ENCODE results near the gene PRKCQ. TPM values are rescaled to one million over a fixed set of nuclear protein-coding genes. Genes with fewer than 3 reads are reported as not detected.
"Not testable (repeated sequence)": the region's sequence is repeated elsewhere in the genome, so short reads cannot be mapped to it uniquely, and the experiment has no call there.

Gene PRKCQ
- total RNA-seq, 4 donors from 2014 or later = 0.21 to 0.30 TPM; not detected in 2

GRCh38 chr10:6589287-6590094 is 9.4 kb upstream of the PRKCQ start:
- H3K4me3 ChIP-seq = no peak overlapping the region
- H3K4me1 ChIP-seq = peaks cover 0 to 3% (median 0%) of the 10 kb centered on the region in 4 donors
- no peak for DNase-seq (ENCODE audit: low spot score in 2 of 2)
- no peaks in the 10 kb centered on the region for H3K27me3 ChIP-seq
- H3K36me3 ChIP-seq = no peaks in the 10 kb centered on the region
- TF ChIP-seq EP300 (IDR thresholded peaks at IDR 0.05) (no peak), POLR2A (IDR thresholded peaks at IDR 0.05) (no peak)
- TF ChIP-seq, protein P1, sequence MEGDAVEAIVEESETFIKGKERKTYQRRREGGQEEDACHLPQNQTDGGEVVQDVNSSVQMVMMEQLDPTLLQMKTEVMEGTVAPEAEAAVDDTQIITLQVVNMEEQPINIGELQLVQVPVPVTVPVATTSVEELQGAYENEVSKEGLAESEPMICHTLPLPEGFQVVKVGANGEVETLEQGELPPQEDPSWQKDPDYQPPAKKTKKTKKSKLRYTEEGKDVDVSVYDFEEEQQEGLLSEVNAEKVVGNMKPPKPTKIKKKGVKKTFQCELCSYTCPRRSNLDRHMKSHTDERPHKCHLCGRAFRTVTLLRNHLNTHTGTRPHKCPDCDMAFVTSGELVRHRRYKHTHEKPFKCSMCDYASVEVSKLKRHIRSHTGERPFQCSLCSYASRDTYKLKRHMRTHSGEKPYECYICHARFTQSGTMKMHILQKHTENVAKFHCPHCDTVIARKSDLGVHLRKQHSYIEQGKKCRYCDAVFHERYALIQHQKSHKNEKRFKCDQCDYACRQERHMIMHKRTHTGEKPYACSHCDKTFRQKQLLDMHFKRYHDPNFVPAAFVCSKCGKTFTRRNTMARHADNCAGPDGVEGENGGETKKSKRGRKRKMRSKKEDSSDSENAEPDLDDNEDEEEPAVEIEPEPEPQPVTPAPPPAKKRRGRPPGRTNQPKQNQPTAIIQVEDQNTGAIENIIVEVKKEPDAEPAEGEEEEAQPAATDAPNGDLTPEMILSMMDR (IDR thresholded peaks at IDR 0.05) = no peak
- H3K9me3 ChIP-seq = no peaks in the 10 kb centered on the region
- WGBS, 2 donors = 69 to 75% methylated on average over 11 of the region's 11 CpGs
- no peak overlapping the region for H3K27ac ChIP-seq

GRCh38 chr10:6588845-6589244 is 8.8 kb upstream of the PRKCQ start:
- no peaks in the 10 kb centered on the region for H3K9me3 ChIP-seq
- no peak overlapping the region for H3K4me3 ChIP-seq
- no peaks in the 10 kb centered on the region for H3K27me3 ChIP-seq
- DNase-seq (ENCODE audit: low spot score in 2 of 2) = no peak
- WGBS, 2 donors = 47 to 66% methylated on average over 3 of the region's 3 CpGs
- no peaks in the 10 kb centered on the region for H3K36me3 ChIP-seq
- peaks cover 0 to 3% (median 0%) of the 10 kb centered on the region in 4 donors for H3K4me1 ChIP-seq
- H3K27ac ChIP-seq = no peak overlapping the region
- TF ChIP-seq EP300 (IDR thresholded peaks at IDR 0.05) (no peak), POLR2A (IDR thresholded peaks at IDR 0.05) (no peak)
- TF ChIP-seq, protein P1 (IDR thresholded peaks at IDR 0.05) = no peak

GRCh38 chr10:6588082-6588481 is 8.0 kb upstream of the PRKCQ start:
- 23 to 30% methylated on average over 3 of the region's 3 CpGs for WGBS, 2 donors
- Histone ChIP-seq H3K4me3 (no peak overlapping the region), H3K27me3 (no peaks in the 10 kb centered on the region), H3K4me1 (peaks cover 0 to 3% (median 0%) of the 10 kb centered on the region in 4 donors), H3K27ac (no peak overlapping the region), H3K36me3 (no peaks in the 10 kb centered on the region), H3K9me3 (no peaks in the 10 kb centered on the region)
- DNase-seq (ENCODE audit: low spot score in 2 of 2) = no peak
- TF ChIP-seq POLR2A (IDR thresholded peaks at IDR 0.05) (no peak), EP300 (IDR thresholded peaks at IDR 0.05) (no peak)
- TF ChIP-seq, protein P1 (IDR thresholded peaks at IDR 0.05) = no peak

- TF ChIP-seq, protein P1 (IDR thresholded peaks at IDR 0.05) = no peak
- TF ChIP-seq POLR2A (IDR thresholded peaks at IDR 0.05) (no peak), EP300 (IDR thresholded peaks at IDR 0.05) (no peak)
- Histone ChIP-seq H3K36me3 (no peaks in the 10 kb centered on the region), H3K27me3 (no peaks in the 10 kb centered on the region), H3K4me1 (peaks cover 0 to 3% (median 0%) of the 10 kb centered on the region in 4 donors), H3K4me3 (no peak overlapping the region), H3K27ac (no peak overlapping the region), H3K9me3 (no peaks in the 10 kb centered on the region)
- 76 to 92% methylated on average over 4 of the region's 4 CpGs for WGBS, 2 donors
- DNase-seq (ENCODE audit: low spot score in 2 of 2) = no peak
Measured at GRCh38 chr10:6586501-6586900, 6.4 kb upstream of the PRKCQ start.

DNA sequence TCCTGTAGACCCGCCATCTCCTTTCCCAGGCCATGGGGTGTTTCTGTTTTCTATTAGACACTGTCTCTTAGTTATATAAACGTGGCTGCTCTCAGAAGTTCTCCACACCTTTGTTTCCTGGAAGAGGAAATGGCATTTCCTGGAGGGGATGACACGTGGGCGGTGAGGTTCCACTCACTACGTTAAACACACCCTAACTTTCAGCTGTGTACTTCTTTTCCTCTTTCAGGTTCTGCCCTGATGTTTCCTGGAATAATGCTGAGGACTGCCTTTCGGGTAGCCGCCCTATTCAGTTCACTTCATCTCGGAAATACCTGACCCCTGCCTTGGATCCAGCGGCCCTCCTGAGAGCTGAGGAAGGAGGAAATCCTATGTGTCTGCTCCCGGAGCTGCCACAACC is 3.4 kb upstream of the PRKCQ start:
- DNase-seq (ENCODE audit: low spot score in 2 of 2) = no peak
- TF ChIP-seq EP300 (IDR thresholded peaks at IDR 0.05) (no peak), POLR2A (IDR thresholded peaks at IDR 0.05) (no peak)
- TF ChIP-seq, protein P1 (IDR thresholded peaks at IDR 0.05) = no peak
- Histone ChIP-seq H3K4me1 (peaks cover 0 to 14% (median 0%) of the 10 kb centered on the region in 4 donors), H3K27me3 (peaks cover 0 to 15% of the 10 kb centered on the region in 2 donors), H3K4me3 (no peak overlapping the region), H3K9me3 (no peaks in the 10 kb centered on the region), H3K27ac (no peak overlapping the region), H3K36me3 (no peaks in the 10 kb centered on the region)
- 70 to 74% methylated on average over 10 of the region's 10 CpGs for WGBS, 2 donors

GRCh38 chr10:6582913-6583312 is 2.8 kb upstream of the PRKCQ start:
- WGBS, 2 donors = 93 to 95% methylated on average over 8 of the region's 8 CpGs
- H3K4me3 ChIP-seq; H3K36me3 ChIP-seq; DNase-seq (ENCODE audit: low spot score in 2 of 2); H3K9me3 ChIP-seq; H3K27ac ChIP-seq: not testable (repeated sequence)
- Histone ChIP-seq H3K4me1 (peaks cover 0 to 11% (median 0%) of the 10 kb centered on the region in 4 donors), H3K27me3 (peaks cover 0 to 21% of the 10 kb centered on the region in 2 donors)

All from tibial nerve (tissue), 4 donors.